Ureter (tissue), 1 donor: ENCODE data around the gene BRD1. TPM values are rescaled to one million over a fixed set of nuclear protein-coding genes. Genes with fewer than 3 reads are reported as not detected.

Experiments
- DNase-seq: peaks from one replicate; pipeline ENCODE4 v3.0.0-alpha.2; 2020; ENCODE audit warnings: low spot score
- total RNA-seq: library from RNA; stranded (reverse); gene quantifications from one replicate; pipeline ENCODE4 v1.2.4, GENCODE V29; 2023
- donor health status: DM: yes; HTN: yes; CAD: no.

Gene BRD1
- total RNA-seq, 1 donor from 2014 or later: 41.5 TPM

GRCh38 chr22:49801391-49802060, 26.1 kb downstream of the BRD1 start:
- no peak for DNase-seq

GRCh38 chr22:49800408-49801238, 27.1 kb downstream of the BRD1 start:
- DNase-seq: no peak

- no peak for DNase-seq
Measured at GRCh38 chr22:49799431-49800075, 28.1 kb downstream of the BRD1 start.

- DNase-seq: no peak
Measured at GRCh38 chr22:49798486-49799151, 29.1 kb downstream of the BRD1 start.

- no peak for DNase-seq
Measured at GRCh38 chr22:49797706-49798105, 30.0 kb downstream of the BRD1 start.

GRCh38 chr22:49796596-49797270, 30.9 kb downstream of the BRD1 start:
- no peak for DNase-seq

- DNase-seq: no peak
Measured at GRCh38 chr22:49795521-49795920, 32.2 kb downstream of the BRD1 start.

GRCh38 chr22:49793871-49794270, 33.8 kb downstream of the BRD1 start:
- DNase-seq: no peak

GRCh38 chr22:49793296-49793695, 34.4 kb downstream of the BRD1 start:
- no peak for DNase-seq

- DNase-seq: no peak
Measured at GRCh38 chr22:49792107-49792506, 35.6 kb downstream of the BRD1 start.

- DNase-seq: no peak
Measured at GRCh38 chr22:49791682-49792081, 36.0 kb downstream of the BRD1 start.

GRCh38 chr22:49790912-49791311, 36.8 kb downstream of the BRD1 start:
- DNase-seq: no peak

GRCh38 chr22:49789289-49790141, 38.2 kb downstream of the BRD1 start:
- no peak for DNase-seq

GRCh38 chr22:49788504-49788903, 39.2 kb downstream of the BRD1 start:
- peak; percentile 75 for DNase-seq

- DNase-seq: no peak
Measured at GRCh38 chr22:49787861-49788260, 39.8 kb downstream of the BRD1 start.

- DNase-seq: no peak
Measured at GRCh38 chr22:49786976-49787706, 40.5 kb downstream of the BRD1 start.

GRCh38 chr22:49785841-49786471, 41.7 kb downstream of the BRD1 start:
- no peak for DNase-seq

GRCh38 chr22:49785046-49785521, 42.6 kb downstream of the BRD1 start:
- DNase-seq: no peak

GRCh38 chr22:49784630-49784971, 43.1 kb downstream of the BRD1 start:
- DNase-seq: no peak
